ENCODE results near the gene ARMH2. TPM values are rescaled to one million over a fixed set of nuclear protein-coding genes. Genes with fewer than 3 reads are reported as not detected.
"Not testable (repeated sequence)": the region's sequence is repeated elsewhere in the genome, so short reads cannot be mapped to it uniquely, and the experiment has no call there.

ARMH2 gene
- total RNA-seq, 1 donor from 2014 or later = not detected

GRCh38 chr6:24766680-24767462 is 31.8 kb downstream of the ARMH2 start:
- DNase-seq (ENCODE audit: low spot score in 2 of 2) (peak; percentile 62 to 69), FAIRE-seq (peak; percentile 42)

- not testable (repeated sequence) for FAIRE-seq; DNase-seq (ENCODE audit: low spot score in 2 of 2)
Observed at GRCh38 chr6:24765968-24766367, 32.7 kb downstream of the ARMH2 start.

DNA sequence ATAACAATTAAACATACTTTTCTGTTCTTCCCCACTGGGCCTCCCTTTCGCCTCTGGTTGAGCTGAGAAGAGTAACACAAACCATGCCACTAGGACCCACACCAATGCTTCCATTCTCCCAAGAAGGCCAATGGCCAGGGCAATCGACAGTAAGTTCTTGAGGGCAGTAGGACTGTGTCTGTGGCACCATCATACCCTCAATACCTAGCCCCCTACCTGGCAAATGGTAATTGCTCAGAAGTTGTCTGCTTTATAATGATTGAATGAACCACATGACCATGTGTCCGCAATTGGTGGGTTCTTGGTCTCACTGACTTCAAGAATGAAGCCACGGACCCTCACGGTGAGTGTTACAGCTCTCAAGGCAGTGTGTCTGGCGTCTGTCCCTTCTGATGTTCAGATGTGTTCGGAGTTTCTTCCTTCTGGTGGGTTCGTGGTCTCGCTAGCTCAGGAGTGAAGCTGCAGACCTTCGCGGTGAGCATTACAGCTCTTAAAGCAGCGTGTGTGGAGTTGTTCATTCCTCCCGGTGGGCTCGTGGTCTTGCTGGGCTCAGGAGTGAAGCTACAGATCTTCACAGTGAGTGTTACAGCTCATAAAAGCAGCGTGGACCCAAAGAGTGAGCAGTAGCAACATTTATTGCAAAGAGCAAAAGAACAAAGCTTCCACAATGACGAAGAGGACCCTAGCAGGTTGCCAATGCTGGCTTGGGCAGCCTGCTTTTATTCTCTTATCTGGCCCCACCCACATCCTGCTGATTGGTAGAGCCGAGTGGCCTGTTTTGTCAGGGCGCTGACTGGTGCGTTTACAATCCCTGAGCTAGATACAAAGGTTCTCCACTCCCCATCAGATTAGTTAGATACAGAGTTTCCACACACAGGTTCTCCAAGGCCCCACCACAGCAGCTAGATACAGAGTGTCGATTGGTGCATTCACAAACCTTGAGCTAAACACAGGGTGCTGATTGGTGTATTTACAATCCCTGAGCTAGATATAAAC is 33.6 kb downstream of the ARMH2 start:
- DNase-seq (ENCODE audit: low spot score in 2 of 2); FAIRE-seq: not testable (repeated sequence)

DNA sequence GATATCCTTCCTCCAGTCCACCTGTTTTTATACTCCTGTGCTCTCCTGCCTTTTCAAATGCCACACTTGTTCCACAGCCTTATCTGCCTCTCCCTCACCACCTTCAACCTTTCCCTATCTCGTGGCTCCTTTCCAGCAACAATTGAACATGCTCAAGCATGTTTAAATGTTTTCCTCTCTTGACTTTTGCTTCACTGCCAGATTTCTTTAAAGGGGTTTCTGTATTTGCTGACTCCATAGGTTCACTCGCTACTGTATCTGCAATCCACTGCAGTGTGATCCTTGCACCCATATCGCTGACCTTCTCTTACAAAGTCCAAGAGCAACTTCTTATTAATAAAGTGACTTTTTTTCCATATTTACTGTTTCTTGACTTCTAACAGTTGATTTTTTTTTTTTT is 35.1 kb downstream of the ARMH2 start:
- FAIRE-seq = no peak
- DNase-seq (ENCODE audit: low spot score in 2 of 2) = no peak

DNA sequence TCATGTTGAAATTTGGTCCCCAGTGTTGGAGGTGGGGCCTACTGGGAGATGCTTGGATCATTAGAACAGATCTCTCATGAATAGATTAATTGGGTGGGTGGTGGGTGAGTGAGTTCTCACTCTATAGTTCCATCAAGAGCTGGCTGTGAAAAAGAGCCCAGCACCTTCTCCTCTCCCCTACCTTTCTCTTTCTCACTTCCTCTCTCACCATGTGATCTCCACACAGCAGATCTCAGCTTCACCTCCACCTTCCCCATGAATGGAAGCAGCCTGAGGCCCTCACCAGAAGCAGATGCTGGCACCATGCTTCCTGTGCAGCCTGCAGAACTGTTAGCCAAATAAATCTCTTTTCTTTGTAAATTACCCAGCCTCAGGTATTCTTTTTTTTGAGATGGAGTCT is 36.9 kb downstream of the ARMH2 start:
- FAIRE-seq (no peak), DNase-seq (ENCODE audit: low spot score in 2 of 2) (no peak)

DNA sequence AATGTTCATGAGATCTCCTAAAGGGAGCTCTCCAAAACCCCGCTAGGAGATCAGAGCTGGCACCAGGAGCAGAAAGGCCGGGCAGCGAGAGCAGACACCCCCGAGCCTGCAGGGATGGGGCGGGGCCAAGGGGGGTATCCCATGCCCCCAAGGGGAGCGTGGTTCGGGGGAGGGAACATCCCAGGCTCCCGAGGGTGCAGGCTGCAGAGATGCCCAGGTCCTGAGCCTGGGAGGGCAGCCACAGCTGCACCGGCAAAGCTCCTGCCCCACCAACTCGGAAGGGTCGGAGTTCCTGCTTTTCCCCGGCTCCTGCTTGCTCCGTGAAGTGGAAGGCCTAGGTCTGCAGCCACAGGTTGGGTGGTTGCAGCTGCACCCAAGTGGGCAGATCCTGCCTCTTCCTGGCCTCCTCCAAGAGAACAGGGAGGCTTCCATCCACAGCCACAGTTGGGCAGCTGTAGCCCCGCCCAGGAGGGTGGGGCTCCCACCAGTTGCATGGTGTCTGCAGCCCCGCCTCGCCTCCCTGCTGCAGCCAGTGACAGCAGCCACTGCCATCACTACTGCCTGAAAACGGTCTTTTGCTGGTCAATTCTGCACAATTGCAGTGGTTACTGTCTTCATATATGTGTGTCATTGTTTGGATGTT is 37.4 kb downstream of the ARMH2 start:
- FAIRE-seq (no peak), DNase-seq (ENCODE audit: low spot score in 2 of 2) (no peak)

- DNase-seq (ENCODE audit: low spot score in 2 of 2) = no peak
- FAIRE-seq = no peak
Observed at GRCh38 chr6:24760210-24760609, 38.5 kb downstream of the ARMH2 start.

DNA sequence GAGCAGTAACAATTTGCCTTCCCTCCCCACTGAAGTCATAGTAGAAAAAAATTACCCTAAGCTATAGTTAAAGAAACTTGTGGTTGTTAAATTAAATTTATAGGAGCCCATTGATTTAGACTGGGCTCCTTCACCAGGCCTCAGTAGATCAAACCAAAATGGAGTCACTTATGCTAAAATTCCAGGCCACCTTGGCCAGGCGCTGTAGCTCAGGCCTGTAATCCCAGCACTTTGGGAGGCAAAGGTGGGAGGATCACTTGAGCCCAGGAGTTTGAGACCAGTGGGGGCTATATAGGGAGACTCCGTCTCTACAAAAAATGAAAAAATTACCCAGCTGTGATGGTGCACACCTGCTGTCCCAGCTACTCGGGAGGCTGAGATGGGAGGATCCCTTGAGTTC is 39.0 kb downstream of the ARMH2 start:
- no peak for DNase-seq (ENCODE audit: low spot score in 2 of 2)
- no peak for FAIRE-seq

DNA sequence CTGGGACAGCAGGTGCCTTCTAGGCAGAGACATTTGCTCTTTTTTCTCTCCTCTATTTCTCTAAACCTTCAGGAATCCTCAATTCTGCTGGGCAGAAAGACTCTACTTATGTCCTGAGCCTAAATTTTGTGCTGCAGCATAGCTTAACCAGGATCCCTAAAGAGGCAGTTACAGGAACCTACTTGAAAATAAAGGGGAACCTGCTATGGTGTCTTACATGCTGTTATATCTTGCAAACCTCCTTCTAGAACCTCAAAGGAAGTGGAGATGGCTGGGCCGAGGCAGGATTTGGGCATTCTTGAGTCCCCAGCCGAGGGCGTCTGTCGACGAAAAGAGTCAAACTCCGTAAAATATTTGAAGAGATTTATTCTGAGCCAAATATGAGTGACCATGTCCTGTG is 41.1 kb downstream of the ARMH2 start:
- DNase-seq (ENCODE audit: low spot score in 2 of 2) (no peak), FAIRE-seq (no peak)

DNA sequence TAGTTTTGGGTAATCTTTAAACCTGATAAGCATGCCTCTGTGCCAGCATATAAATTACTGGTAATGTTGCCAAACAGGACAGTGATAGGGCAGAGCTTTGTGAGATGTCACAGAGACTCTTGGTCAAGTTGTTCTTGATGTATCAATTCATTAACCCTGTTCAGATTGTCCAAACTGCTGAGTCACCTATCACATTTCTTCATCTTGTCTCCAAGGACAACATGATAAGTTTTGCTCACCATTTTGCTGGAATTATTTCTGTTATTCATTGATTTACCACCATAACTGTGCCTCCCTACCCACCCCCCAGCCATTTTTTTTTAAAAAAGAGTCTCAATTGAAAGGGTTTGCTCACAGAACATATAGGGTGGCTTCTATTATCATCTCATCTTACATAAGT is 43.4 kb downstream of the ARMH2 start:
- DNase-seq (ENCODE audit: low spot score in 2 of 2) (no peak), FAIRE-seq (no peak)

GRCh38 chr6:24754378-24754777 is 44.3 kb downstream of the ARMH2 start:
- FAIRE-seq; DNase-seq (ENCODE audit: low spot score in 2 of 2): not testable (repeated sequence)

GRCh38 chr6:24753545-24753944 is 45.2 kb downstream of the ARMH2 start:
- DNase-seq (ENCODE audit: low spot score in 2 of 2) (no peak), FAIRE-seq (no peak)

DNA sequence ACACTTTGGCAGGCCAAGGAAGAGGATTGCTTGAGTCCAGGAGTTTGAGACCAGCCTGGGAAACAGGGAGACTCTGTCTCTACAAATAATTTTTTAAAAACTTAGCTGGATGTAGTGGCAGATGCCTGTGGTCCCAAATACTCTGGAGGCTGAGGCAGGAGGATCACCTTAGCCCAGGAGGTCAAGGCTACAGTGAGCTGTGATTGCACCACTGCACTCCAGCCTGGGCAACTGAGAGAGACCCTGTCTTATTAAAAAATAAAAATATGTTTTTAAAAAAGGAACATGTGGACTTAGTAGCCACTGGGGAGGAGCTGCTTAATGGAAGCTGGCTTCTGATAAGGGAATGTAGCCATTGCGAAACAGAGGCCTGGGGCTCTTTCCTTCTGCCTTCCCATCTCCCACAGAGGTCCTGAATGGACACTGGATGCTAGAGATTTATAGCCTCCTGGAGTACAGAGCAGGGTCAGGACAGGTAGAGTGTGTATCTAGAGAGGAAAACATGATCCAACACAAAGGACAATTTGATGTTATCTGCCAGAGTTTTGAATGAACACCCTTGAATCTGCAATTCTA is 45.7 kb downstream of the ARMH2 start:
- DNase-seq (ENCODE audit: low spot score in 2 of 2) = no peak
- FAIRE-seq = no peak

DNA sequence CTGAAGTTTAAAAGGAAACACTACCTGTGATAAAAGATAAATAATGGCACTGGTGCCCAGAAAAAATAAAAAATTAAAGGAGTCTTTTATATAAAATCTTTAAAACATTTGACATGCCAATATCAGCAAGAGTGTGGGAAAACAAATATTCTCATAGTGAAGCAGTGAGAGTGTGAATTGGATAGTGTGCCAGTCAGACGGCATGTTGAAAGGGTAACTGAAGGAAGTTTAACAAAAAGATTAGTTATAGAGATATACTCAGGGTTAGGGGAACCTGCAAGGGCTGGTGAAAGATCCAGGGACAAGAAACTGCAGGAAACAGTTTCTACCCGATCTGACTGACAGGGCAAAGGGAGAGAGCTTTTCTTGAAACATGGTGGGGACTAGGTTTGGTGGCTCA is 46.2 kb downstream of the ARMH2 start:
- DNase-seq (ENCODE audit: low spot score in 2 of 2) (no peak), FAIRE-seq (no peak)

GRCh38 chr6:24750878-24751277 is 47.8 kb downstream of the ARMH2 start:
- FAIRE-seq; DNase-seq (ENCODE audit: low spot score in 2 of 2): not testable (repeated sequence)

- FAIRE-seq (no peak), DNase-seq (ENCODE audit: low spot score in 2 of 2) (no peak)
Observed at GRCh38 chr6:24749297-24749696, 49.4 kb downstream of the ARMH2 start.
